Activated naive CD4-positive, alpha-beta T cell treated with anti-CD3 and anti-CD28 coated beads, Interleukin-2, amount 50 U/mL, for 24 hours (primary cell): Measurements from ENCODE around the gene SORCS1.

Source experiments
- H3K27ac Mint-ChIP-seq: one replicate; pipeline ENCODE4 v1.8.0; 2021; ENCODE audit warnings: mild to moderate bottlenecking, mixed read lengths
- H3K27me3 Mint-ChIP-seq: one replicate; pipeline ENCODE4 v1.8.0; 2021; ENCODE audit warnings: mixed read lengths
- H3K36me3 Mint-ChIP-seq: one replicate; pipeline ENCODE4 v1.8.0; 2021; ENCODE audit warnings: mixed read lengths
- H3K4me1 Mint-ChIP-seq: one replicate; pipeline ENCODE4 v1.8.0; 2021; ENCODE audit warnings: mixed read lengths
- H3K4me3 Mint-ChIP-seq: one replicate; pipeline ENCODE4 v1.8.0; 2021; ENCODE audit warnings: mild to moderate bottlenecking, mixed read lengths
- H3K9me3 Mint-ChIP-seq: one replicate; pipeline ENCODE4 v1.8.0; 2021; ENCODE audit warnings: mixed read lengths

Gene SORCS1

GRCh38 chr10:106958589-106959361 lies 205.7 kb downstream of the SORCS1 start:
- Mint-ChIP-seq H3K4me1 (no peaks in the 10 kb centered on the region), H3K27me3 (no peaks in the 10 kb centered on the region), H3K36me3 (no peaks in the 10 kb centered on the region), H3K4me3 (no peak overlapping the region), H3K27ac (no peak overlapping the region), H3K9me3 (peaks cover 6% of the 10 kb centered on the region)

GRCh38 chr10:106957823-106958588 lies 206.5 kb downstream of the SORCS1 start:
- Mint-ChIP-seq H3K27ac (no peak overlapping the region), H3K36me3 (no peaks in the 10 kb centered on the region), H3K27me3 (no peaks in the 10 kb centered on the region), H3K9me3 (peaks cover 6% of the 10 kb centered on the region), H3K4me1 (no peaks in the 10 kb centered on the region), H3K4me3 (no peak overlapping the region)

- Mint-ChIP-seq H3K27me3 (no peaks in the 10 kb centered on the region), H3K27ac (no peak overlapping the region), H3K4me1 (no peaks in the 10 kb centered on the region), H3K36me3 (no peaks in the 10 kb centered on the region), H3K4me3 (no peak overlapping the region), H3K9me3 (no peaks in the 10 kb centered on the region)
These were observed 208.1 kb downstream of the SORCS1 start for GRCh38 chr10:106956216-106956915.

- Mint-ChIP-seq H3K27me3 (no peaks in the 10 kb centered on the region), H3K27ac (no peak overlapping the region), H3K9me3 (no peaks in the 10 kb centered on the region), H3K4me1 (no peaks in the 10 kb centered on the region), H3K36me3 (no peaks in the 10 kb centered on the region), H3K4me3 (no peak overlapping the region)
These were observed 209.4 kb downstream of the SORCS1 start for GRCh38 chr10:106955133-106955532.

GRCh38 chr10:106952033-106952432 lies 212.5 kb downstream of the SORCS1 start:
- H3K27ac Mint-ChIP-seq: no peak overlapping the region
- H3K4me3 Mint-ChIP-seq: no peak overlapping the region
- no peaks in the 10 kb centered on the region for H3K4me1 Mint-ChIP-seq
- no peaks in the 10 kb centered on the region for H3K9me3 Mint-ChIP-seq
- no peaks in the 10 kb centered on the region for H3K27me3 Mint-ChIP-seq
- no peaks in the 10 kb centered on the region for H3K36me3 Mint-ChIP-seq

- Mint-ChIP-seq H3K27me3 (no peaks in the 10 kb centered on the region), H3K36me3 (no peaks in the 10 kb centered on the region), H3K9me3 (no peaks in the 10 kb centered on the region), H3K27ac (no peak overlapping the region), H3K4me3 (no peak overlapping the region), H3K4me1 (no peaks in the 10 kb centered on the region)
These were observed 214.6 kb downstream of the SORCS1 start for GRCh38 chr10:106949680-106950478.

GRCh38 chr10:106947643-106948042 lies 216.9 kb downstream of the SORCS1 start:
- Mint-ChIP-seq H3K27me3 (no peaks in the 10 kb centered on the region), H3K36me3 (no peaks in the 10 kb centered on the region), H3K4me1 (no peaks in the 10 kb centered on the region), H3K27ac (no peak overlapping the region), H3K4me3 (no peak overlapping the region), H3K9me3 (no peaks in the 10 kb centered on the region)

GRCh38 chr10:106942035-106942662 lies 222.4 kb downstream of the SORCS1 start:
- no peaks in the 10 kb centered on the region for H3K27me3 Mint-ChIP-seq
- peaks cover 6% of the 10 kb centered on the region for H3K9me3 Mint-ChIP-seq
- H3K4me3 Mint-ChIP-seq: no peak overlapping the region
- H3K4me1 Mint-ChIP-seq: no peaks in the 10 kb centered on the region
- no peak overlapping the region for H3K27ac Mint-ChIP-seq
- H3K36me3 Mint-ChIP-seq: no peaks in the 10 kb centered on the region

DNA sequence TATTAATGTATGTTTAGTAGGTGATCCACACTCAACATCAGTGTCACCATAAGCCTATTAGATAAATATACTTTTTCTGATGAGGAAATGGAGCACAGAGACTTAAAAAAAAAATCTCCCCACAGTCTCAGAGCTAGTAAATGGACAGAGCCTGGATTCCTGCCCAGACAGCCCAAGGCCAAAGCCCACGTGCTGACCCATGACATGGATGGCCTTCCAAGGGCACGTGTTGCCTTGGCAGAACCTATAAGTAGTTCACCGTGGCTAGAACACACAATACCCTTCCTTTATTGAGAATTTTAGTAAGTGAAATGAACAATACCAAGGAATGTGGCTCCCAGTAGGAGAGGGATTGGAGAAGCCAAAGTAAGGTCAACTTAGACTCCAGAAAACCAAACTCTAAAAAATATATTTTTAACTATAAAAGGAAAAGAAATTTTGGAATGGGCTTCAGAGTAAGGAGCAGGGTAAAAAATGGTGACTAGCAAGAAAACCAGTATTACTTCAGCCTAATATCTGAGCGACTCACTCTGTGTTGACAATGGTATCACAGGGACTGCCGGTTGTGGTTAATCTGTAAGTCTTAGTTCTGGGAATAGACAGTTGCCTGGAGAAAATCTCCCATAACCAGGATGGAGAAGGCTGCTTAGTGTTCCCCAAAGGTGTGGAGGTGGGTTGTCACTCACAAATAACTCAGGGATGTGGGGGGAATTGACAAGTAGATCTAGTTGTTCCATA lies 223.0 kb downstream of the SORCS1 start:
- peaks cover 6% of the 10 kb centered on the region for H3K9me3 Mint-ChIP-seq
- no peaks in the 10 kb centered on the region for H3K4me1 Mint-ChIP-seq
- H3K27ac Mint-ChIP-seq: no peak overlapping the region
- H3K27me3 Mint-ChIP-seq: no peaks in the 10 kb centered on the region
- H3K4me3 Mint-ChIP-seq: no peak overlapping the region
- no peaks in the 10 kb centered on the region for H3K36me3 Mint-ChIP-seq

GRCh38 chr10:106938513-106938912 lies 226.0 kb downstream of the SORCS1 start:
- Mint-ChIP-seq H3K27me3 (no peaks in the 10 kb centered on the region), H3K27ac (no peak overlapping the region), H3K4me1 (no peaks in the 10 kb centered on the region), H3K9me3 (peaks cover 6% of the 10 kb centered on the region), H3K4me3 (no peak overlapping the region), H3K36me3 (no peaks in the 10 kb centered on the region)

DNA sequence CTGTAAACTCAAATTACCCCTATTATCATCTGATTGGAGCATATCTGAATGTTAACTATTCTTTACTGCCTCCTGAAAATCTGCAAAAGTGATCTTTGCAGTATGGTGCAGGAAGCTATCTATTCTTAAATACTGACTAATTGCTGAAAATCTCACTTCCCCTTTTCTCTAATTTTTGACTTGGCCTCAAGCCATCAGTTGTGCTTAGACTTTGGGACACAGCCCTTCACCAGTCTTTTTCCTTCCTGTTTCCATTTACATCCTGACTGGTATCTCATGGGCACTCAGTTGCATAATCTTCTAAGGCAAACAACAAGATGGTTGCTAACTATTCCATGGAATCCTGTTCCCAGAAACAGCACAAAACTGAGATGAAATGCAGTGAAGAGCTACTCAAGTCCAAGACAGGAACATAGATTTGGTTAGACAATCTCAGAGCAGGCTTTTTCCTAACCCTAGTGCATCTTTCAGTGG lies 228.5 kb downstream of the SORCS1 start:
- Mint-ChIP-seq H3K27ac (no peak overlapping the region), H3K4me3 (no peak overlapping the region), H3K9me3 (peaks cover 6% of the 10 kb centered on the region), H3K36me3 (no peaks in the 10 kb centered on the region), H3K27me3 (peaks cover 1% of the 10 kb centered on the region), H3K4me1 (no peaks in the 10 kb centered on the region)

DNA sequence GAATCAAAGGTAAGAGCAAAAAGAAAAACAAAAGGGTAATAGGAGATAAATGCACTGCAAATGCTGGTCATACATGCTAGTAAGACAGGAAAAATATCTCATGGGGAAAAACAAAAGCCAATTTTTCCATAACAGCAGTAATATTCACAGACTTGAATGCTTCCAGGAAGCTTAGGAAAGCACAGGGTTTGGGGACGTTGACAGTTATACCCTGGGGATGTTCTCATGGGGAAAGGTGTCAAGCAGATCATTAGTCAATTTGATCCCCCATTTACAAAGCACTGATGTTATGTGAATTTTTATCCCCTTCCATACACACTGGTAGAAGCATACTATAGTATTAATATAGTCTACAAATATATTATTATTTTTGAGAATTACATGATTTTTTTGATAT lies 232.7 kb downstream of the SORCS1 start:
- no peak overlapping the region for H3K4me3 Mint-ChIP-seq
- H3K4me1 Mint-ChIP-seq: no peaks in the 10 kb centered on the region
- no peaks in the 10 kb centered on the region for H3K9me3 Mint-ChIP-seq
- peaks cover 1% of the 10 kb centered on the region for H3K27me3 Mint-ChIP-seq
- no peaks in the 10 kb centered on the region for H3K36me3 Mint-ChIP-seq
- no peak overlapping the region for H3K27ac Mint-ChIP-seq

DNA sequence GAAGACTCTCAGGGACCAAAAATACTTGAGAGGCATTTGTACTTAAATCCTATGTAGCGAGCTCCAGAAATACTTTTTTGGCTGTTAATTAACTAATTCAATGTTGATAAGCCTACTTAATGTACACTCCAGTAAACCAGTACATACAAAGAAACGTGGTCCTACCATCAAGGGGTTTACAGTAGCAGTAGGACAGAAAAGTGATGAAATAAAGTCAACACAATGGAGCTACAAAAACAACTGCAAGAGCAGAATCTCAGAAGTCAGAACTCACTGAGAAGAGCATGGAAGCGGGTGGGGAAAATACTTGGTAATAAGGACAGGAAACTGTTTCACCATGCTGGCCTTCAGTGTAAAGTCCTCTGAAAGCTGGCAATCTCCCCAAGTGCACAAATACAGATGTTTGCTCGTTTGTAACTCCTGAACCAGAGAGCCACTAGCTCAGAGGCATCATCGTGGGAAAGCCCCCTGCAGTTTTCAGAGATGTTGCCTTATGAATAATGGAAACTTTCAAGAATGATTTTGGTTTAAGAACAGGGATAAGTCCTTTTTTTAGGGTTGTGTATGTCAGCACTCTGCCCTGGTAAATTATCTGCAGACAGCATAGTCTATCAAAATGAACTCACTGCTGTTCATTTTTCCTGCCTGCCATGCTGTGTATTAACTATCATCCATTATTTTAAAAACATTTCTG lies 233.2 kb downstream of the SORCS1 start:
- Mint-ChIP-seq H3K9me3 (no peaks in the 10 kb centered on the region), H3K4me3 (no peak overlapping the region), H3K27me3 (peaks cover 1% of the 10 kb centered on the region), H3K36me3 (no peaks in the 10 kb centered on the region), H3K4me1 (no peaks in the 10 kb centered on the region), H3K27ac (no peak overlapping the region)

GRCh38 chr10:106930751-106931150 lies 233.8 kb downstream of the SORCS1 start:
- H3K4me1 Mint-ChIP-seq: no peaks in the 10 kb centered on the region
- H3K36me3 Mint-ChIP-seq: no peaks in the 10 kb centered on the region
- no peak overlapping the region for H3K4me3 Mint-ChIP-seq
- no peaks in the 10 kb centered on the region for H3K9me3 Mint-ChIP-seq
- peaks cover 1% of the 10 kb centered on the region for H3K27me3 Mint-ChIP-seq
- no peak overlapping the region for H3K27ac Mint-ChIP-seq
